CD4-positive, alpha-beta T cell treated with Interferon gamma for 1 hour (primary cell): ENCODE measurements around the gene SOX4.

Experiments
- DNase-seq: peaks from one replicate; pipeline ENCODE4 v3.0.0-alpha.2; 2020

Gene SOX4

GRCh38 chr6:21594416-21595281 lies 1.1 kb downstream of the SOX4 start:
- DNase-seq, result peak; percentile 16

DNA sequence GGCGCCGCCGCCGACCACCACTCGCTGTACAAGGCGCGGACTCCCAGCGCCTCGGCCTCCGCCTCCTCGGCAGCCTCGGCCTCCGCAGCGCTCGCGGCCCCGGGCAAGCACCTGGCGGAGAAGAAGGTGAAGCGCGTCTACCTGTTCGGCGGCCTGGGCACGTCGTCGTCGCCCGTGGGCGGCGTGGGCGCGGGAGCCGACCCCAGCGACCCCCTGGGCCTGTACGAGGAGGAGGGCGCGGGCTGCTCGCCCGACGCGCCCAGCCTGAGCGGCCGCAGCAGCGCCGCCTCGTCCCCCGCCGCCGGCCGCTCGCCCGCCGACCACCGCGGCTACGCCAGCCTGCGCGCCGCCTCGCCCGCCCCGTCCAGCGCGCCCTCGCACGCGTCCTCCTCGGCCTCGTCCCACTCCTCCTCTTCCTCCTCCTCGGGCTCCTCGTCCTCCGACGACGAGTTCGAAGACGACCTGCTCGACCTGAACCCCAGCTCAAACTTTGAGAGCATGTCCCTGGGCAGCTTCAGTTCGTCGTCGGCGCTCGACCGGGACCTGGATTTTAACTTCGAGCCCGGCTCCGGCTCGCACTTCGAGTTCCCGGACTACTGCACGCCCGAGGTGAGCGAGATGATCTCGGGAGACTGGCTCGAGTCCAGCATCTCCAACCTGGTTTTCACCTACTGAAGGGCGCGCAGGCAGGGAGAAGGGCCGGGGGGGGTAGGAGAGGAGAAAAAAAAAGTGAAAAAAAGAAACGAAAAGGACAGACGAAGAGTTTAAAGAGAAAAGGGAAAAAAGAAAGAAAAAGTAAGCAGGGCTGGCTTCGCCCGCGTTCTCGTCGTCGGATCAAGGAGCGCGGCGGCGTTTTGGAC lies 2.0 kb downstream of the SOX4 start:
- peak; percentile 36 for DNase-seq

DNA sequence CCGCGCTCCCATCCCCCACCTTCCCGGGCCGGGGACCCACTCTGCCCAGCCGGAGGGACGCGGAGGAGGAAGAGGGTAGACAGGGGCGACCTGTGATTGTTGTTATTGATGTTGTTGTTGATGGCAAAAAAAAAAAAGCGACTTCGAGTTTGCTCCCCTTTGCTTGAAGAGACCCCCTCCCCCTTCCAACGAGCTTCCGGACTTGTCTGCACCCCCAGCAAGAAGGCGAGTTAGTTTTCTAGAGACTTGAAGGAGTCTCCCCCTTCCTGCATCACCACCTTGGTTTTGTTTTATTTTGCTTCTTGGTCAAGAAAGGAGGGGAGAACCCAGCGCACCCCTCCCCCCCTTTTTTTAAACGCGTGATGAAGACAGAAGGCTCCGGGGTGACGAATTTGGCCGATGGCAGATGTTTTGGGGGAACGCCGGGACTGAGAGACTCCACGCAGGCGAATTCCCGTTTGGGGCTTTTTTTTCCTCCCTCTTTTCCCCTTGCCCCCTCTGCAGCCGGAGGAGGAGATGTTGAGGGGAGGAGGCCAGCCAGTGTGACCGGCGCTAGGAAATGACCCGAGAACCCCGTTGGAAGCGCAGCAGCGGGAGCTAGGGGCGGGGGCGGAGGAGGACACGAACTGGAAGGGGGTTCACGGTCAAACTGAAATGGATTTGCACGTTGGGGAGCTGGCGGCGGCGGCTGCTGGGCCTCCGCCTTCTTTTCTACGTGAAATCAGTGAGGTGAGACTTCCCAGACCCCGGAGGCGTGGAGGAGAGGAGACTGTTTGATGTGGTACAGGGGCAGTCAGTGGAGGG lies 2.8 kb downstream of the SOX4 start:
- peak; percentile 37 for DNase-seq

DNA sequence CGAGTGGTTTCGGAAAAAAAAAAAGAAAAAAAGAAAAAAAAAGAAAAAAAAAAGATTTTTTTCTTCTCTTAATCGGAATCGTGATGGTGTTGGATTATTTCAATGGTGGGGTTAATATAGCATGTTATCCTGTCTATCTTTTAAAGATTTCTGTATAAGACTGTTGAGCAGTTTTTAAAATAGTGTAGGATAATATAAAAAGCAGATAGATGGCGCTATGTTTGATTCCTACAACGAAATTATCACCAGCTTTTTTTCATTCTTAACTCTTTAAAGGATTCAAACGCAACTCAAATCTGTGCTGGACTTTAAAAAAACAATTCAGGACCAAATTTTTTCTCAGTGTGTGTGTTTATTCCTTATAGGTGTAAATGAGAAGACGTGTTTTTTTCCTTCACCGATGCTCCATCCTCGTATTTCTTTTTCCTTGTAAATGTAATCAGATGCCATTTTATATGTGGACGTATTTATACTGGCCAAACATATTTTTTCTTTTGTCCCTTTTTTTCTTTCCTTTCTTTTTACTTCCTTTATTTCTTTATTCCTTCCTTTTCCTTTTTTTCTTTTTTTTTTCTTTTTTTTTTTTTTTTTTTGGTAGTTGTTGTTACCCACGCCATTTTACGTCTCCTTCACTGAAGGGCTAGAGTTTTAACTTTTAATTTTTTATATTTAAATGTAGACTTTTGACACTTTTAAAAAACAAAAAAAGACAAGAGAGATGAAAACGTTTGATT lies 3.6 kb downstream of the SOX4 start:
- DNase-seq, result no peak

- DNase-seq, result no peak
Measured at GRCh38 chr6:21597801-21598673, 4.5 kb downstream of the SOX4 start.

DNA sequence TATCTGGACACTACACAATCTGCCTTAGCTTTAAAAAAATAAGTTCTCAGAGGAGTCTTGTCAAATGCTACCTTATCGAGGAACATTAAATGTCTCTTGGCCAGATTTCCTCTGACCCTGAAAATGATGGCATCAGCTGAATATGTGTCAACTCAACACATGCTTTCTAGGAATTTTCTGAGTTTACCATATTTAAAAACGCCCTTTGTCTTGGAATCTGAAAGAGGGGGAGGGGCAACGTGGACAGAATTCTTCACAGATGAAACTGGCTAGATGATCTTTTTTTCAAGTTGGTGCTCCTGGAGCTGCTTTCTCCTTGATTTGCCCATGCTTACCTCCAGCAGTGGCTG lies 5.1 kb downstream of the SOX4 start:
- no peak for DNase-seq

GRCh38 chr6:21599051-21599696 lies 5.6 kb downstream of the SOX4 start:
- no peak for DNase-seq

DNA sequence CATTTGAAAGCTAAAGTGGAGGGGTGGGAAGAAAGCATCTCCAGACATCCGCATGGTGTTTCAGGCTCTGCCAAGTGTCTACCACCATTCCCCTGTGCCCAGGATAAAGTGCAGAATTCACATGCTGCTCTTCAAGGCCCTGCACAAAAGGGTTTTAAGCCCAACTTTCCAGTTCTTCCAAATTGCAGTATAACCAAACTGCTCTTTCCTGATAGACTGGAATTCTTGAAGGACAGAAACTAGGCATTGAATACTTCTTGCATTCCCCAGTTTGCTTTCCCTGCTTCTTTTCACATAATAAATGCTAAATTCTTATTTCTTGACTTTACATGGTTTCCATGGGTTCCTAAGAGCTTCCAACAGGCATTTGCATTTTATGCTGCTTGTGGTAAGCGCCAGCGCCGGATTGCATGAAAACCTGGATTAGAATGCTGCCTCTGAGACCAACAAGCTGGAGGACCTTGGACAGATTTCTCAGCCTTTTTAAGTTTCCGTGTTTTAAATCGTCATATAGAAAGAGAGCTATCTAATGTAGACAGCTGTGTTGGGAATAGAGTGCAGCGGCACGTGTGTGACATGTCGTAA lies 7.9 kb downstream of the SOX4 start:
- no peak for DNase-seq

DNA sequence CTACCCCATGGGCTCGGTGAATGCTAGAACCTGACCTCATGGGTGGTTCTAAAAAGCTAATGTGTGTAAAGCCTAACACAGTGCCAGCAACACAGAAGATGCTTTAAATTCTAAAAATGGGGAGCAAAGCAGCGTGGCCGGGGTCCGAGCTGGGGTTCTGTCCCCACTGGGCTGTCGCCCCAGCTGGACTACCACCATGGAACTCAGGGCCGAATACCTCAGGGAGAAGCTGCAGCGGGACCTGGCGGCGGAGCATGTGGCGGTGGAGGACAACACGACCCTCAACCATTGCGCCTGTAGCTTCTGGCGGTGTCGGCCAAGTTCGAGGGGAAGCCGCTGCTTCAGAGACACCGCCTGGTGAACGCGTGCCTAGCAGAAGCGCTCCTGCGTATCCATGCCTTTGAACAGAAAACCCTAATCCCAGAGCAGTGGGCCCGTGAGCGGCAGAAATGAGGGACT lies 8.4 kb downstream of the SOX4 start:
- no peak for DNase-seq

DNA sequence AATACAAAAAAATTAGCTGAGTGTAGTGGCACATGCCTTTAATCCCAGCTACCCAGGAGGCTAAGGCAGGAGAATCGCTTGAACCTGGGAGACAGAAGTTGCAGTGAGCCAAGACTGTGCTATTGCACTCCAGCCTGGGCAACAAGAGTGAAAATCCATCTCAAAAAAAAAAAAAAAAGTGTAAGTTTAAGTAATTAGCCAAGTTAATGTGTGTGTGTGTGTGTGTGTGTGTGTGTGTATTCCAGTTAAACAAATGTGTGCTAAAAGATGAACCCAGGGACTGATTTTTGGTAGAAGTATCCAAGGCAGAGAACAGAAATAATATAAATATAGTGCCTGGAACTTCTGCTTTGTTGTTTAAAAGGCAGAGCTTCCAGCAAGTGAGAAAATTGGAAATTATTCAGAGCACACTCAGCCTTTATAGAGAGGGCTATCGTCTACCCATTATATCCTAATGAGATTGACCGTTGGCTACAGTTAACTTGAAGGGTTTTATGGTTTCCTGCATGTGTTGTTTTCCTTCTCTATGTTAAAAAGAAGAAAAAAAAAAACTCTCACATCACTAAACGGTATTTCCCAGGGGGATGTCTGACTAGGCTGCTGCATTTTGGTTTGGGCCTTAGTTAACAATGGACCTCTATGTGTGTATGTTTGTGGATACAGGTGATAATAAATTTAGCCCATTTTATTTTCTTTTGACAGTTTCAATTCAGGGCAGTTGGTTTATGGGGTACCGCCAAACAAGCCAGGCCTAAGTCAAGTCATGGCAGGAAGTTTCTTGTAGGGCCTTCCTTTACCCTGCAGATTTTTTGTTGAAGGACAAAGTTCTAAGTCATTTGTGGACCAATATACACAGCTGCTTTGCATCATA lies 9.8 kb downstream of the SOX4 start:
- DNase-seq, result no peak

DNA sequence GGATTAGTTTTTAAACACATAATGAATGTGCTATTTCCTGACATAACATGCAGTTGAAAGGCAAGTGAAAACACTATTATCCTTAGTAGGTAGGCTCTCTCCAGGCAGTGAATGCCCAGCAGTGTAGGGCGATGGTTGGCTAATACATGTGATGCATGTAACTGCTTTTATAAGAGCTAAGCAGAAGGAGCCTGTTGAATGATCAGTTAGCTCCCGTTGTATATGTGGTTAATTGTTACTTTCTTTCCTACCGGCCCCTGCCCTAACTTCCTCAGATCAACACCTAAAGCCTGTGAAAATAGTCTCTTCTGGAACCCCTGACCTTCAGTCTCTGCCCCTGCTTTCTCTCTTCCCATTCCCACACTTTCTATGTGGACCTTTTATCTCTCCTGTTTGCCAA lies 10.5 kb downstream of the SOX4 start:
- DNase-seq, result no peak

DNA sequence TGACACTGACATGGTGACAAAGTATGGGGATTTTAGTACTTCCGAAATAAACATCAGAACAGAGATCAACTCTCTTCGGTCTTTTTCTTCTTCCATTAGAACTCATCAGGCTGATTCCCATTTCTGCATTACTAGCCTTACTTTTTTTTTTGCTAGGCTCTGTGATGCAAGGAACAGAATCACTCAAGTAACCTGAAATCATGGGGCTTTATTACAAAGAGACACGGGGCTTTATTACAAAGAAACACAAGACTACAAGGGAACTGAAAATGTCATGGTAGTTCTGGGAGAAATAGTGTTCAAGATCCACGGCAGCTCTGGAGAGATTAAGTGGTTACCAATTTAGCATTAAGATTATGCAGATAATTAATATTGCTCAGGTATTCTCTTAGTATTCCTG lies 11.6 kb downstream of the SOX4 start:
- no peak for DNase-seq

- DNase-seq, result no peak
Measured at GRCh38 chr6:21608601-21609000, 15.1 kb downstream of the SOX4 start.

- DNase-seq, result no peak
Measured at GRCh38 chr6:21609881-21610329, 16.4 kb downstream of the SOX4 start.

DNA sequence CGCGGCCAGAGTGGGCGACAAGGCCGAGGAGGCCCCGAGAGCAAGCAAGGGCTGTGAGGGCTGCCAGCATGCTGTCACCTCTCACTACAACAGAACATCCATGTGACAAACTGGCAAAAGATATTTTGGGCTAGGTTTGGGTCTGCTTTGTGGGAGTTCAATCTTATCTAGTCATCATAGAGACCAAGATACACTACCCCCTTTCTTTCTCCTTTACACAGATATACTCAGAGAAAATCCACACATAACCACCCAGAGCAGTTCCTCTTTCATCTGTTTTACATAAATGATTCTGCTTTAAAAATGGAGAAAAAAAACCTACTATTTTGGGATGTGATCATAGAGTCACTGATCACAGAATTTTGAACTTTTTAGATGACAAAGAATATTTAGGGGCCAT lies 16.8 kb downstream of the SOX4 start:
- DNase-seq, result no peak

- no peak for DNase-seq
Measured at GRCh38 chr6:21611485-21611884, 17.9 kb downstream of the SOX4 start.

- DNase-seq, result no peak
Measured at GRCh38 chr6:21612067-21612745, 18.7 kb downstream of the SOX4 start.

DNA sequence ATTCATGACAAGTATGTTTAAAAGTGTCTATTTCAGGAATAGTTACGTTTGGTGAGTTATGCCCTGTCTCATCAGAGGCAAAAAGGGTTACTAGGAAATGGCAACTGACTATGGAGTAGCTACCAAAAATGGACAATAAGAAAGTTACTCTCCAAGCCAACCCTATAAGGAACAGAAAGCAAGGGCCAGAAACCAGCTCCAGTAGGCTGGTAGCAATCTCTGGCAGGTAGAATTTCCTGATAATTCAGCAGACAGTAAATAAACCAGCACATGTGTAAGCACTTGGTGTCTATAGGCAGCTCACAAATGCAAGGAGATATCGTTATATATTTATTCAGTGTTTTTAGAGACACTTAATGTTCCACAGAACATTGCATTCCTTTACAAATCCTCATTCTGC lies 20.3 kb downstream of the SOX4 start:
- DNase-seq, result no peak

GRCh38 chr6:21614226-21614625 lies 20.7 kb downstream of the SOX4 start:
- DNase-seq, result no peak
